HG02885 (cell line): ENCODE data around the gene SEC23IP.
A peak's percentile ranks its signal among the peaks of the same experiment; 100 is the strongest.
"Not testable (repeated sequence)": the region's sequence is repeated elsewhere in the genome, so short reads cannot be mapped to it uniquely, and the experiment has no call there.

Experiments
- ATAC-seq: cut with Tn5 transposase; IDR thresholded peaks from one replicate; pipeline ENCODE4 v1.9.1; 2021; ENCODE audit warnings: mild to moderate bottlenecking; ENCODE audit not compliant: unreplicated experiment, poor library complexity

SEC23IP gene

GRCh38 chr10:119878524-119878923, 14.0 kb upstream of the SEC23IP start:
- ATAC-seq, result no peak

- ATAC-seq, result not testable (repeated sequence)
These were observed 8.5 kb upstream of the SEC23IP start for GRCh38 chr10:119883901-119884611.

- ATAC-seq, result not testable (repeated sequence)
These were observed 6.5 kb upstream of the SEC23IP start for GRCh38 chr10:119886070-119886469.

- ATAC-seq, result not testable (repeated sequence)
These were observed 3.8 kb upstream of the SEC23IP start for GRCh38 chr10:119888715-119889114.

- ATAC-seq, result not testable (repeated sequence)
These were observed 3.3 kb upstream of the SEC23IP start for GRCh38 chr10:119889201-119889600.

GRCh38 chr10:119890307-119890706, 2.2 kb upstream of the SEC23IP start:
- not testable (repeated sequence) for ATAC-seq

- not testable (repeated sequence) for ATAC-seq
These were observed 712 bp upstream of the SEC23IP start for GRCh38 chr10:119891849-119892187.

- no peak for ATAC-seq
These were observed 544 bp downstream of the SEC23IP start for GRCh38 chr10:119893074-119893473.

- no peak for ATAC-seq
These were observed 1.4 kb downstream of the SEC23IP start for GRCh38 chr10:119893845-119894427.

- no peak for ATAC-seq
These were observed 3.6 kb downstream of the SEC23IP start for GRCh38 chr10:119896061-119896655.

GRCh38 chr10:119896937-119897770, 4.6 kb downstream of the SEC23IP start:
- ATAC-seq, result no peak

- ATAC-seq, result no peak
These were observed 6.0 kb downstream of the SEC23IP start for GRCh38 chr10:119898577-119898976.

GRCh38 chr10:119903946-119904666, 11.6 kb downstream of the SEC23IP start:
- ATAC-seq, result no peak

- not testable (repeated sequence) for ATAC-seq
These were observed 15.2 kb downstream of the SEC23IP start for GRCh38 chr10:119907695-119908094.

- no peak for ATAC-seq
These were observed 15.6 kb downstream of the SEC23IP start for GRCh38 chr10:119908166-119908565.

- no peak for ATAC-seq
These were observed 18.2 kb downstream of the SEC23IP start for GRCh38 chr10:119910689-119911088.

- ATAC-seq, result no peak
These were observed 25.2 kb downstream of the SEC23IP start for GRCh38 chr10:119917777-119918176.

GRCh38 chr10:119919271-119919670, 26.7 kb downstream of the SEC23IP start:
- ATAC-seq, result no peak

- peak; percentile 49 for ATAC-seq
These were observed 27.3 kb downstream of the SEC23IP start for GRCh38 chr10:119919826-119920225.

- ATAC-seq, result no peak
These were observed 35.9 kb downstream of the SEC23IP start for GRCh38 chr10:119928411-119928810.
